Daoy (cell line): Measurements from ENCODE around the gene LRP6. TPM values are rescaled to one million over a fixed set of nuclear protein-coding genes. Genes with fewer than 3 reads are reported as not detected.
A peak's percentile ranks its signal among the peaks of the same experiment; 100 is the strongest.
"Not testable (repeated sequence)": the region's sequence is repeated elsewhere in the genome, so short reads cannot be mapped to it uniquely, and the experiment has no call there.

Experiments used
- DNase-seq: peaks from one replicate; pipeline ENCODE4 v3.0.0-alpha.2; 2015; ENCODE audit warnings: low read depth
- total RNA-seq: library from RNA; depleted of rRNA; stranded (reverse); fragments of >200 nt; shearing (Covaris generic); gene quantifications from 2 replicates; pipeline ENCODE4 v1.2.3, GENCODE V29; 2014; rRNA removed

LRP6 gene
- total RNA-seq, result 5.1 and 6.3 TPM in 2 replicates

DNA sequence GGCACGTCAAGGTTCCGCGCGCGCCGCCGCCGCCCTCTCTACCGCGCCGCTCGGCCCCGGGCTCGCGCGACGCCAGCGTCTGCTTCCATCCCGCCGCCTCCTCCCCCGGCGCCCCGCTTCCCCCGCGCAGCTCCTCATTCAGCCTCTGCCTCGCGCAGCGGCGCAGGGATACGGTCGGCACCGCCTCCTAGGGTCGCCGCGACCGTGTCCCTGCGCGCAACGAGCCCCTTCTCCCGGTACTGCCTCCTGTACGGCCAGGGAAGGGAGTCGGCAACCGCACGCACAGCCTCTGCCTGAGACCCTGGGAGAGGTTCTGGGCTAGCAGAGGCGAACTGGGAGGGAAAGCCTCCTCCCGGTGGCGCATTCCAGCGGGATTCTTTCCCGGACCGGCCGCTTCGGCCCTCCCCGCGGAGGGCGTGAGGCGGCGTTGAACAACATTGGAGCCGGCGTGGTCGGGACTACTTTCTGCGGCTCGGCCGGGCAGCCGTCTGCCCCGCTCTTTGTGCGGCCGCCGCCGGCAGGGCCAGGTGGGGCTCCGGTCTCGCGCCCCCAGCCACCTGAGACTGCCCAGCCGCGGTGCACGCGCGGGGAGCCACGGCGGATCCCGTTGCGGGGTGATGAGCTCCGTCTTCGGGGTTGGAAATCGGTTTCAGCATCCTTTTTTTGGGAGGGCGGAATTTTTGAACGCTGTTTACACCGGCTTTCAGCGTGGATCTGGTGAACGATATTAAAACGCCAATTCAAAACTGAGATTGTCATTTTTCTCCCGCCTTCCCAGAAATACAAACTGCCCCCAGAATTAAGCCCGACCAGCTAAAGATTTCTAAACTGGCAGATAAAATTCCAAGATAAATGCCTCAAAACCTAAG, at the start of gene LRP6:
Gene LRP6 (minus strand): TSS at position 172 of the 869 bp plus-strand sequence. CDS start 309 bp downstream, outside the sequence.
- DNase-seq, result peak; percentile 88

DNA sequence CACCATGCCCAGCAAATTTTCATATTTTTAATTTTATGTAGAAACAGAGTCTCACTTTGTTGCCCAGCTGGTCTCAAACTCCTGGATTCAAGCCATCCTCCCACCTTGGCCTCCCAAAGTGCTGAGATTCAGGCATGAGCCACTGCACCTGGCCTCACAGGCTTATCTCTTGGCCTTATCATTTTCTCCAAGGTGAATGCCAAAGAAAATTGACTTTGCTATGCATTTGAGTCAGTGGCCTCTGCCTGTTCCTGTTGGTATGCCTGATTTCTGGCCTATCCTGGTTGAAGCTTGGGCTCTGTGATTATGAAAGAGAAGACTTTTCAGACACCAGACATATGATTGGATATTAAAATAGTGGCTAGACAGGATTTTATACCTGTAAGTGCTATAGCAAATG, 49.0 kb upstream of the LRP6 start:
- no peak for DNase-seq

DNA sequence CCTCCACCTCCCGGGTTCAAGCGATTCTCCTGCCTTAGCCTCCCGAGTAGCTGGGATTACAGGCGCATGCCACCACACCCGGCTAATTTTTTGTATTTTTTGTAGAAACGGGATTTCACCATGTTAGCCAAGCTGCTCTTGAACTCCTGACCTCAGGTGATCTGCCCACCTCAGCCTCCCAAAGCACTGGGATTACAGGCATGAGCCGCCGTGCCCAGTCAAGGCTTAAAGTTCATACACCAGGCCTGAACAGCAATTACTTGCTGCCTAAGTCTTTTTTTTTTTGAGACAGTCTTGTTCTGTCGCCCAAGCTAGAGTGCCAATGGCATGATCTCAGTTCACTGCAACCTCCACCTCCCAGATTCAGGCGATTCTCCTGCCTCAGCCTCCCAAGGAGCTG, 43.9 kb upstream of the LRP6 start:
- not testable (repeated sequence) for DNase-seq

DNA sequence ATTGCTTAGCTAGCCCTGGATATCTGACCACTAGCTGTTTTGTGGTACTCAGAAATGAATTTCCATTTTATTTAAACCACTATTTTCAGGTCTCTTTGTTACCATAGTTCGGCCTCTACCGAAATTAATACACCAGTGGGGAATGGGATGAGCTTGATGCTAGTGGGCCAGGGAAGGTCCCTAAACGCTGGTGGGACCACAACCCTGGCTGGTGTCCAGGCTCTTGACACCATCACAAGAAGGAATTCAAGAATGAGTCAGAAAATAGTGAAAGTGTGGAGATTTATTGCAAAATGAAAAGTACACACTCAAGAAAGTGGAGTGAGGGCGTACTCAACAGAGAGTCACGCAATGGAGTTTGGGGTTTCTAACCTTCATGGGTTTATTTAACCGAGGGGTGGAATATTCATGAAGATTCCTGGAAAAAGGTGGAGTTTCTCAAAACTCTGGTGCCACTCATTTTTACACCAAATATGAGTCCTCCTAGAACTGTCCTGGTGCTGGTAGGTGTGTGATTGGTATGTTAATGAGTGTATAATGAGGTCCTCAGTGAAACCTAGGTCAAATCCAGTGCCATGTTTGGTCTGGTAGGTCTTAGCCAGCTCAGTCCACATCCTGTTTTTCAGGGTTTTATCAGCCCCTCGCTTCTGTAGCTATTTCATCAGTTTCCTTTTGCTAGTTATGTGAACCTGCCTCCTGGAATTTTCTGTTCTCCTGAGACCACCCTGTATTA, 38.9 kb upstream of the LRP6 start:
- DNase-seq, result no peak

DNA sequence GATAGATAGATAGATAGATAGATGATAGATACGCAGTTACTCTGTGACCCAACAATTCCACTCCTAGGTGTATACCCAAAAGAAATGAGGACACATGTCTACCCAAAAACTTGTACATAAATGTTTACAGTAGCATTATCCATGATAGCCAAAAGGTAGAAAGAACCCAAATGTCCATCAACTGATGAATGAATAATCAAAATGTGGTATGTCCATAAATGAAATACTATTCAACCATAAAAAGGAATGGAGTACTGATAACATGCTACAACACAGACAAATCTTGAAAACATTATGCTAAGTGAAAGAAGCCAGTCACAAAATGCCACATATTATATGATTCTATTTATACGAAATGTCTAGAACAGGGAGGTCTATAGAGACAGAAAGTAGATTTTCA, 36.1 kb upstream of the LRP6 start:
- no peak for DNase-seq

DNA sequence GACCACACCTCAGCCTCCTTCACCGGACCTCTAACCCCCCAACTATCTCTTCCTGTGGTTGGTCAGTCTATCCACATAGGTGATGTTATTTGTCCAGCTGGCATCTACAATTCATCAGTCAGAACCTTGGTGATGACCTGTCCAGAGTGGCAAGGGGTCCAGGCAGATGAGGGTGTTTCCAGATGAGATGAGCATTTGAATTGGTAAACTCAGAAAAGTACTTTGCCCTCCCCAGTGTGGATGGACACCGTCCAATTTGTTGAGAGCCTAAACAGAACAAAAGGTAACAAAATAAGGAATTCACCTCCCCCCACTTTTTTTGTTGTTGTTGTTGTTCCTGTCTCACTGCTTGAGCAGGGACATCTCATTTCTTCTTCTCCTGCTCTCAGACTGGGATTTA, 34.3 kb upstream of the LRP6 start:
- DNase-seq, result no peak

DNA sequence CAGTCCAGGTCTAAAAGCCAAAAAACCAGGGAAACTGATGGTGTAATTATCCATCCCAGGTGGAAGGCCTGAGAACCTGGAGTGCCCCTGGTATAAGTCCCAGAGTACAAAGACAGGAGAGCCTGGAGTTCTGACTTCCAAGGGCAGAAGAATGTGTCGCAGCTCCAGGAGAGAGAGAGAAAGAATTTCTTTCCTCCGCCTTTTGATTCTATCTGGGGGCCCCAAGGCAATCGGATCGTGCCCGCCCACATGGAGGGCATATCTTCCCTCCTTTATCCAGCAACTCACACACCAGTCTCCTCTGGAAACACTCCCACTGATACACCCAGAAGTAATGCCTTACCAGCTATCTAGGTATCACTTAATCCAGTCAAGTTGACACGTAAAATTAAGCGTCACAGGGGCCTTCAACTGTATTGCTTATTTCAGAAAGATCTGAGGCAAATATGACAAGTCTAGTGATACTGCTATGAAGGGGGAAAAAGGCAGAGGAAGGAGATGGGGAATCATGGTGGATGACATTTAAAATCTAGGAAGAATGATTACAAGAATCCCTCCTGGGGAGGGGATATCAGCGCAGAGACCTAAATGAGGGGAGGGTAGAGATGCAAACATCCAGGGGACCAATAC, 30.5 kb upstream of the LRP6 start:
- no peak for DNase-seq

DNA sequence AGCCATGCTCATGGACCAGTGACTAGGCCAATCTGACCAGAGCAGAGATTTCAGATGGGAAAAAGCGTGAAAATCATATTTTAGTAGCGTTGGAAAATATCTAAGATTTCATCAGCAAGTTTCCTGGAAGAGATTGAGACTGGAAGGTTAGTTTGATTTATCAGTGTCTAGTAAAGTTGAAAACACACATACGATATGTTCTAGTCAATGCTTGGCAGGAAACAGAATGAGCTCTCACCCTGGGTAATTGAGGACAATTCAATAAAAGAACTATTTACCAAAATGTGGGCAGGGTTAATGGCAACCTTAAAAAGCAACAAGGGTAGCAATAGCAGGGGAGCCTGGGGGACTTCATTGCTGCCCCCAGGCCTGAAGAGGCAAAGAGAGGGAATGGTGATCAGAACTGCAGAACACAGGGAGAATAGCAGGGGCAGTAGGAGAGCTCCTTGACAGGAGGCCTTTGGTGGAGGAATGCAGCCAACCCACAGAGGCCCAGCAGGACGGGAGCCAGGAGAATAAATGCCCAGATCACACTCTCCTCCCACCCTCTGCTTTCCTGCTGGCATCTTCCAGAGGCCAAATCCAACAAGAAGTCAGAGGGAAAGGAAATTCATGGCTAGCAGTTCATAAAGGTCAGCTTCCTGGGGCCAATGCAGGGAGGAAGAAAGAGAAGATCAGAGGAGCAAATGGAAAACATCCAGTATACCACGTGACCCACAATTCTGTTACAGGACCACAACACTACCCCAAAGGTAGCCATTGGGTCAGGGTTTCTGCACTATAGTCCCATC, 27.6 kb upstream of the LRP6 start:
- no peak for DNase-seq

DNA sequence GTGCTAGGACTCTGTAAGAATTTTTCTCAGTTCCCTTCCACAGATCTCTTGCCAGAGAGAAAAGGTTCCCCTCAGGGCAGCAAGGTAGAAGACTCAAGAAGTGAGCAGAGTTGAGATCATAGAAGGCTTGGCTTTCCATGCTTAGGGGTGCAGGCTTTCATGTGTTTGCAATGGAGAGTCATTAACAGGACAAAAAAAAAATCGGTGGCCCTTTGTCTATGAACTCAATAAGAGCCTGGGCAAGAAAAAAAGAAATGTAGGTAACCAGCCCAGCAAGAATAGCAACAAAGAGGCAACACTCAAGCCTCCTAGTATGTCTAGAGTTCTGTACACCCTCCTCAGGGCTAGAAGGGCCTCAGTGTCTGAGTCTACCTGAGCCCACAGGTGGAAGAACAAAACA, 23.4 kb upstream of the LRP6 start:
- DNase-seq, result no peak

DNA sequence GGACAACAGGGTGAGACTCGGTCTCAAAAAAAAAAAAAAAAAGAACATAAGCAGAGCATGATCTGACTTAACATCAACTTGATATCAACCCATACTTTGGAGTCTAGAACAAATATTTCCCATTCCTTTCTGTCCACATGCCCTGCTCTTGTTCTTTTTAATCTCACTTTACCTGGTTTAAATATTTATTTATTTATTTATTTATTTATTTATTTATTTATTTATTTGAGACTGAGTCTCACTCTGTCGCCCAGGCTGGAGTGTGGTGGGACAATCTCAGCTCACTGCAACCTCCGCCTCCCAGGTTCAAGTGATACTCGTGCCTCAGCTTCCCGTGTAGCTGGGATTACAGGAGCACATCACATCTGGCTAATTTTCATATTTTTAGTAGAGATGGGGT, 19.6 kb upstream of the LRP6 start:
- no peak for DNase-seq

DNA sequence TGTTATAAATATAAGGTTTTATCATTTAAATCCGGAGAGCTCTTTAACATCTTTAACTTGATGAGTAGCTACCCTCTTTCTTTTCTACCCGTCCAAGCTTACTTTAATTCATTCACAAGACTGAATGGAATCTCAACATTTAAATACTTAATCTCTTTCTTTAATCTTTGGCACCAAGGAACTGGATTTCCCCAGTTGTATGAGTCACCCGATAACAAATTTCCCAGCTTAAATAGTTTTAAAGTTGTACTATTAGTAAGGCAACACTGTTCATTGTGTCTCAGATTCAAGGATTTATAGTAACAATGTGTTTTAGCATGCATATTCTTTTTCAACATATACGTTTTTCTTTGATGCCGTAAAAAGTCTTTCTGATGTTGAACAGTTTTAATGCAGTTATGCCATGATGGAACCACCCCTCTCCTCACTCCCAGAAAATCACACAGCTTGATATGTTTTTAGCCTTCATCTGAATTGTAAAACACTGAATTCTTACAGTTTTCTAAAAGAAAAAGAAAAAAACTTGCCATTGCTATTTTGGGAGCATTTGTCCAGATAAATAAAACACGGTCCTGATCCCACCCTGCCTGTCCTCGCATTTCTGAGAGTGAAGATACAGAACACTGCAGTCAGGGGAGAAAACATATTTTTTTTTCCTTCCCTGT, 16.0 kb upstream of the LRP6 start:
- DNase-seq, result peak; percentile 24

DNA sequence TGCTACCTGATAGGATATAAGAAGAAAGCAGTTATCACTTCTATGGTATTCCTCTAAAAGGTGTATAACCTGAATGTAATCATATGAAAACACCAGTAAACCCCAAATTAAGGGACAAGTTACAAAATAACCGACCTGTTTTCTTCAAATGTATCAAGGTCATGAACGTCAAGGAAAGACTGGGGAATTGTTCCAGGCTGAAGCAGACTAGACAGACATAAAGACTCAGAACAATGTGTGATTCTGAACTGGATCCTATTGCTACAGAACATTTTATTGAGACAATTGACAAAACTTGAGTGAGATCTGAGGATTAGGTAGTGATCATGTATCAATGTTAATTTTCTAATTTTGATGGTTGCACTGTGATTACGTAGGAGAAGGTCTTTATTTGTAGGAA, 15.4 kb upstream of the LRP6 start:
- no peak for DNase-seq

DNA sequence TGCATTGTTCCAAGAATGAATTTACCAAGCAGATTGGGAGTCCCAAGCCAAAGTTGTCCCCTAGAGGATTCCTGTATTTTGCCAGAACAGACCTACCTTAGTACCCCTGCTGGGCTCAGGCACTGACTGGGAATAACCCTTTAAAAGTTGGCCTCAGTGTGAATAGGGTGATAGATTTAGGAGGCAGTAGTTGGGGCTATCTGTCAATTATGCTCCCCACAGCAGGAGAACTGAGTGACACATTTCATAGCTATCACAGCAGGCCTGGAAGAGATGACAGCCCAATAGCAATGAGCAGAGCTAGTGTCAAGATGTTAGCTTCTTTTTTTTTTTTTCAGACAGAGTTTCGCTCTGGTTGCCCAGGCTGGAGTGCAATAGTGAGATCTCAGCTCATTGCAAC, 14.3 kb upstream of the LRP6 start:
- no peak for DNase-seq

DNA sequence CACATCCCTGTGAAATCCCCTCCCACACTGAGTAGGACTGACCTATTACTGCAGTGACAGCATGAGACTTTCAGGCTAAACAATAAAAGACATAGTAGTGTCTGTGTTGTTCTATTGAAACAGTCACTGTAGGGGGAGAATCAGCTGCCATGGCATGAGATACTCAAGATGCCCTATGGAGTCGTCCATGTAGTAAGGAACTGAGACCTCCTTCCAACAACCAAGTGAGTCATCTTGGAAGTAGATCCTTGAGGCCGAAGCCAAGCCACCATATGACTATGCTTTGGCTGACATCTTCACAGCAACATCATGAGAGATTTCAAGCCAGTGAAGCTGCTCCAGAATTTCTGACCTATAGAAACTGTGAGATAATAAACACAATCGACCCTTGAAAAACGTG, 12.1 kb upstream of the LRP6 start:
- no peak for DNase-seq

DNA sequence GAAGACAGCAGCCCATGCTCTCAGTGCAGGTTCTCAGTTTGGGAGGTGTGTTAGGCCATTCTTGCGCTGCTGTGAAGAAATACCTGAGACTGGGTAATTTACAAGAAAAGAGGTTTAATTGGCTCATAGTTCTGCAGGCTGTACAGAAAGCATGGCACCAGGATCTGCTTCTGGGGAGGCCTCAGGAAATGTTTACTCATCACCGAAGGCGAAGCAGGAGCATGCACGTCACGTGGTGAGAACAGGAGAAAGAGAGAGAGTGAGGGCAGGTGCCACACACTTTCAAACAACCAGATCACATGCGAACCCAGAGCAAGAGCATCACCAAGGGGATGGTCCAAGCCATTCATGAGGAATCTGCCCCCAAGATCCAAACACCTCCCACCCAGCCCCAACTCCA, 9.0 kb upstream of the LRP6 start:
- no peak for DNase-seq

DNA sequence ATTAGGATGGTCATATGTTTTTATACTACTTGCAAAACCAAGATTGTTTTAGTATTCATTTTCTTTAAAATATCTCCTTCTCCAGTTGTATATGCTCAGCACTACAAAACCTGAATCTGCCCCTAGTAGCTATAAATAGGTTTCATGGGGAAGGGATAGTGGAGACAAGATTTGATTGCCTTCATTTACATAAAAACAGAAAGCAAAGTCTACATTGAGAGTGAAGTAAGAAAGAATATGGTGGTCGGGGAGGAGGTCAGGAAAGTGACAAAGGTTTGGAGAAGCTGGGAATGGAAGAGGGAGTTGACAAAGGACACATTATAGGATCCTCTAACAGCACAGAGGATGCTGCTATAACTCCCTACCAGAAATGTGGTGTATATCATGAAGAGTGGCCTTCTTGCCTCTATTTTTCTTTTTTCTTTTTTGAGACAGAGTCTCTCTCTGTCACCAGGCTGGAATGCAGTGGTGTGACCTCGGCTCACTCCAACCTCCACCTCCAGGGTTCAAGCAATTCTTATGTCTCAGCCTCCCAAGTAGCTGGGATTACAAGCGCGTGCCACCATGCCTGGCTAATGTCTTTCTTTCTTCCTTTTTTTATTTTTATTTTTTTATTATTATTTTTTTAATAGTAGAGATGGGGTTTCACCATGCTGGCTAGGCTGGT, 6.6 kb upstream of the LRP6 start:
- peak; percentile 18 for DNase-seq

DNA sequence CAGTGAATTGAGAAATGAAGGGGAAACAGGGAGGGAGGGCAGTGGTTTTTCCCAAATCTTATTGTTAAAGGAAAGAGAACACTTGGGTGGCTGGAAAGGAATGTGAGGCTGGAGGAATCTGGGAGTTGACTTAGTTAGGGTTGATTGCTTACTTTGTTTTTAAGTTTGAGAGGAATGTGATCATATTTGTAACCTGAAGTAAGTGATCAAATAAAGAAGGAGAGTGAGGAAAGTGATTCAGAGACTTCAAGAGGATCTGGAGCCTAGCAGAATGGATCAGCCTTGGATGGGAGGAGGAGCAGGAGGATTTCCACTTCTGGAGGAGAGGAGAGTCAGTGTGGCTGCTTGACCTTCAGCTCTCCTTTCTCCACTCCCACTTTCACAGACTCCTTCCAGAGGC, 6.0 kb upstream of the LRP6 start:
- no peak for DNase-seq

DNA sequence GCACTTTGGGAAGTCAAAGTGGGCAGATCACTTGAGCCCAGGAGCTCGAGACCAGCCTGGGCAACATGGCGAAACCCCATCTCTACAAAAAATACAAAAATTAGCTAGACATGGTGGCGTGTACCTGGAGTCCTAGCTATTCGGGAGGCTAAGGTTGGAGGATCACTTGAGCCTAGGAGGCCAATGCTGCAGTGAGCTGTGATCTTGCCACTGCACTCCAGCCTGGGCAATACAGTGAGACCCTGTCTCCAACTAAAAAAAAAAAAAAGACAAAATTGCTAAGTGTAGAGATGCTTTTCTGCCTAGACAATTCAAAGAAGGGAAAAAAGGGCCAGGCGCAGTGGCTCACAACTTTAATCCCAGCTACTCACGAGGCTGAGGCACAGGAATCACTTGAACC, 3.4 kb upstream of the LRP6 start:
- no peak for DNase-seq

DNA sequence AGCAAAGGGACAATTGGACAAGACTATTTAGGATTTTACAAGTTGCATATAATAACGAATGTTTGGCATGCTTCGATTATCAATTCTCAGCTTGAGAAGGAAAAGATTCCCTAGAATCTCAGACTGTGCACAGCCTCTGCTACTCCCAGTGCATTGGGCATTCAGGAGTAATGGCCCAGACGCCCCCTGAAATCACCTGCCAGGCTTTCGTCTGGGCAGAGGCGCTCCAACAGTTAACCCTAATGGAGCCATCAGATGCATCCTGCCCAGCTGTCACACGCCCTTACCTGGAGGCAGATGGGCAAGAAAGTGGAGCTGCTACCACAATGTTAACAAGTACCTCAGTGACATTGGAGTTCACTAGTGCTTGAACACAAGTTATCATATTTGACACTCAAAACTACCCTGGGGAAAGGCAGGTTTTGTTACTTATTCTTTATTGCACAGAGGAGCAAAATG, 927 bp upstream of the LRP6 start:
- no peak for DNase-seq

DNA sequence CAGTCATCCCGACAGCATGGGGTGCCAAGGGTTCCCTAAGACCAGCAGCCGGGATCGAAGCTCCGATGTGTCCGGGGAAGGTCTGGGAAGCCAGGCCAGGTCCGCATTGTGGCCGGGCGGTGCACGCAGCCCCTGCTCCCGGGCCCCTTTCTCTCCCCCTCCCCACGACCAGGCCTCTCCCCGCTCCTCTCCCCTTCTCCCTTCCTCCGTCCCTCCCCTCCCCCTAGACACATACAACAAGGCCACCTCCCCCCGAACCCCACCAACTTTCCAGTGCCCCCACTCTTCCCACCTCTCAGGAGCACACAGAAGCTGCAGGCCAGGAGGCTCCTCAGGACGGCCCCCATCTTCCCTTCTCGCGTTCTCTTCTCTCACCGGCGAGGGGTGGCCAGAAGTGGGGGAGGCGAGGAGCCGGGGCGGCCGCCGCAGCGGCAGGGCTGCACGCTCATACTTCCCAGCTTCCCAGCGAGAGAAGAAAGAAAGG, 413 bp downstream of the LRP6 start:
- no peak for DNase-seq
